ENCODE results near the gene LPAR3. TPM values are rescaled to one million over a fixed set of nuclear protein-coding genes. Genes with fewer than 3 reads are reported as not detected.

Gene LPAR3, protein sequence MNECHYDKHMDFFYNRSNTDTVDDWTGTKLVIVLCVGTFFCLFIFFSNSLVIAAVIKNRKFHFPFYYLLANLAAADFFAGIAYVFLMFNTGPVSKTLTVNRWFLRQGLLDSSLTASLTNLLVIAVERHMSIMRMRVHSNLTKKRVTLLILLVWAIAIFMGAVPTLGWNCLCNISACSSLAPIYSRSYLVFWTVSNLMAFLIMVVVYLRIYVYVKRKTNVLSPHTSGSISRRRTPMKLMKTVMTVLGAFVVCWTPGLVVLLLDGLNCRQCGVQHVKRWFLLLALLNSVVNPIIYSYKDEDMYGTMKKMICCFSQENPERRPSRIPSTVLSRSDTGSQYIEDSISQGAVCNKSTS
- total RNA-seq, result 12.4 and 16.9 TPM in 2 replicates

DNA sequence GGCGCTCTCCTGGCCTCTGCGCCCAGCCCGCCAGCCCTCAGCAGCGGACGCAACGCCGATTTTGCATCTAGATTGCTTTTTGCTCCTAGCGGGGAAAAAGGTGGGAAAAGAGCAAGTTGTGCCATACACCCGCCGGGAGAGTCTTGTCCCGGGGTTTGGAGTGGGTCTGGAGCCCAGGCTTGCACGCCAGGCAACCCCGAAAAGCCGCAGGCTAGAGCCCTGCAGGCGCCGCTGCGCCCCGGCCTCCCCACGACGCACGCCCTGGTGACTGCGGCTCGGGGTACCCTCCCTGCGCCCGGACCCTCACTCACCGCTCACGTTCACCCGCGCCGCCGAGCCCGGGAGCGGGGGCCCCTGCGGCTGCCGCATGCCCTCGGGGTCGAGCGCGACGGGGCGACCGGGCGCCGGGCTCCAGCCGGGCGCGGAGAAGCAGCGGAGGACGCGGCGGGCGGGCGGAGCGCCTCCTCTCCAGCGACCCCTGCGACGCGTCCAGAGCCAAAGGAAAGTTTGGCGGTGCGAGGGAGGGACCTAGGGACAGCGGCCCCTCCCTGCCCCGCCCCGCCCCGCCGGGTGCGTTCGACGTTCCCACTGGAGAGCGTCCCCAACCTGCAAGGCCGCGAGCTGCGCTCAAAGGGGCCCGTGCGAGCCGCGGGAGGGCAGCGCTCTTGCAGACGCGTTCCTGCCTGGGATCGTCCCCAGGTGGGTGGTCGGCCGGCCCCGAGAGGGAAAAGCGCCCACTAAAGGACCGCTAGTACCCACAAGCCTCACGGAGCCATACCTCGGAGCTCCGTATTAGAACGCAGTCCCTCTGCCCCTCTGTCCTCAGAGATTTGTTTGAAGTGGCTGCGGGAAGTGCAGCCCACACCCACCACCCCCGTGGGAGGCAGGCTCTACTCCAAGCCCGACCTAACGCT lies at the start of gene LPAR3:
LPAR3 (minus strand) TSS at position 502 of the 914 bp plus-strand sequence. CDS start 27,086 bp downstream, outside the sequence.

Other genes starting within 250 kb of the LPAR3 start
- gene SSX2IP, start 202.7 kb downstream of the LPAR3 start, total RNA-seq, result 6.6 and 6.8 TPM in 2 replicates
- not detected in 2 replicates for gene MCOLN2, start 103.9 kb upstream of the LPAR3 start, total RNA-seq
- 0.24 and 0.97 TPM in 2 replicates for gene MCOLN3, start 155.3 kb upstream of the LPAR3 start, total RNA-seq